Calu3 (cell line): ENCODE results near the gene TMC5. TPM values are rescaled to one million over a fixed set of nuclear protein-coding genes. Genes with fewer than 3 reads are reported as not detected.

ENCODE experiments used
- BruUV-seq: library from RNA; stranded (reverse); fragments of 400-500 nt; replicated peaks from 2 replicates; lab custom pipeline; 2021; lab: Mats Ljungman, UMichigan
- CTCF ChIA-PET: fragments of 300-600 bp; sonication (Branson Sonifier 250); formaldehyde crosslinking; loops from one replicate; lab custom pipeline; 2022; ENCODE audit warnings: antibody characterized with exemption; lab: Charles Lee
- DNase-seq: peaks from one replicate; pipeline ENCODE4 v3.0.0; 2022
- H3K27ac Mint-ChIP-seq: one replicate; pipeline ENCODE4 v1.8.0; 2022; ENCODE audit warnings: mixed read lengths; ENCODE audit not compliant: unreplicated experiment
- H3K27me3 Mint-ChIP-seq: one replicate; pipeline ENCODE4 v1.8.0; 2022; ENCODE audit warnings: mixed read lengths; ENCODE audit not compliant: unreplicated experiment
- H3K36me3 Mint-ChIP-seq: one replicate; pipeline ENCODE4 v1.8.0; 2022; ENCODE audit warnings: mild to moderate bottlenecking, moderate library complexity, mixed read lengths; ENCODE audit not compliant: insufficient read depth, unreplicated experiment
- H3K4me1 Mint-ChIP-seq: one replicate; pipeline ENCODE4 v1.8.0; 2022; ENCODE audit warnings: mild to moderate bottlenecking, low read depth, mixed read lengths; ENCODE audit not compliant: unreplicated experiment
- H3K4me3 Mint-ChIP-seq: one replicate; pipeline ENCODE4 v1.8.0; 2022; ENCODE audit warnings: mild to moderate bottlenecking, low read depth, moderate library complexity, mixed read lengths; ENCODE audit not compliant: unreplicated experiment
- H3K9me3 Mint-ChIP-seq: one replicate; pipeline ENCODE4 v1.8.0; 2022; ENCODE audit warnings: low read depth, mixed read lengths; ENCODE audit not compliant: unreplicated experiment
- intact Hi-C: fragments of 100-400 bp; cut with micrococcal nuclease; formaldehyde crosslinking; loops from one replicate; pipeline ENCODE4 v1.10.0; 2022; ENCODE audit not compliant: unreplicated experiment
- total RNA-seq: library from RNA; stranded (reverse); gene quantifications from 2 replicates; pipeline ENCODE4 v1.2.3, GENCODE V29; 2022
- TF ChIP-seq, protein P1 (sequence below): fragments of 200-600 bp; IDR thresholded peaks from one replicate; pipeline ENCODE4 v1.8.0; 2022; ENCODE audit warnings: antibody characterized with exemption; ENCODE audit not compliant: unreplicated experiment

Gene TMC5
- total RNA-seq, 1 experiment from 2014 or later, result 117 TPM

DNA sequence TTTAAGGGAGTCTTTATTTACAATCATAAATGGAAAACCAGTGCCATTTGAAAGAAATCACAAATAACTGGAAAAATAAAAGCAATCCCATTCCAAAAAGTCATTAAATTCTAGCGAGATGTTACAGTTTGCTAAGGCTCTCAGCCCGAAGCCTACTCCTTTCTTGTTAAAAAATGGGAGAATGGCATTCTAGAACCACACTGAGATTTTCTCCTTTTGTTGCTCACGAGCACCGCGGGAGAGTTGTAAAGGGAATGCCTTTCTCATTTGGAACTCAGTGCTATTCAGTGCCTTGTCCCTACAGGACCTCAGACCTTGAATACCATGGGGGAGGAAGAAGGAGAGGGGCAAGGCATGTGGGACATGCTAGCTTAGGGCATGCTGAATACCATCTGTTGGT lies 67.9 kb downstream of the TMC5 start:
- H3K9me3 Mint-ChIP-seq, result no peaks in the 10 kb centered on the region
- DNase-seq, result no peak
- peaks cover 25% of the 10 kb centered on the region for H3K4me1 Mint-ChIP-seq
- H3K27ac Mint-ChIP-seq, result no peak overlapping the region
- H3K27me3 Mint-ChIP-seq, result no peaks in the 10 kb centered on the region
- intact Hi-C loops, result no loop called here
- TF ChIP-seq, protein P1, sequence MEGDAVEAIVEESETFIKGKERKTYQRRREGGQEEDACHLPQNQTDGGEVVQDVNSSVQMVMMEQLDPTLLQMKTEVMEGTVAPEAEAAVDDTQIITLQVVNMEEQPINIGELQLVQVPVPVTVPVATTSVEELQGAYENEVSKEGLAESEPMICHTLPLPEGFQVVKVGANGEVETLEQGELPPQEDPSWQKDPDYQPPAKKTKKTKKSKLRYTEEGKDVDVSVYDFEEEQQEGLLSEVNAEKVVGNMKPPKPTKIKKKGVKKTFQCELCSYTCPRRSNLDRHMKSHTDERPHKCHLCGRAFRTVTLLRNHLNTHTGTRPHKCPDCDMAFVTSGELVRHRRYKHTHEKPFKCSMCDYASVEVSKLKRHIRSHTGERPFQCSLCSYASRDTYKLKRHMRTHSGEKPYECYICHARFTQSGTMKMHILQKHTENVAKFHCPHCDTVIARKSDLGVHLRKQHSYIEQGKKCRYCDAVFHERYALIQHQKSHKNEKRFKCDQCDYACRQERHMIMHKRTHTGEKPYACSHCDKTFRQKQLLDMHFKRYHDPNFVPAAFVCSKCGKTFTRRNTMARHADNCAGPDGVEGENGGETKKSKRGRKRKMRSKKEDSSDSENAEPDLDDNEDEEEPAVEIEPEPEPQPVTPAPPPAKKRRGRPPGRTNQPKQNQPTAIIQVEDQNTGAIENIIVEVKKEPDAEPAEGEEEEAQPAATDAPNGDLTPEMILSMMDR, result no peak
- peaks cover 72% of the 10 kb centered on the region for H3K36me3 Mint-ChIP-seq
- BruUV-seq, result no TSS peak
- CTCF ChIA-PET, result no interaction called here
- no peak overlapping the region for H3K4me3 Mint-ChIP-seq

DNA sequence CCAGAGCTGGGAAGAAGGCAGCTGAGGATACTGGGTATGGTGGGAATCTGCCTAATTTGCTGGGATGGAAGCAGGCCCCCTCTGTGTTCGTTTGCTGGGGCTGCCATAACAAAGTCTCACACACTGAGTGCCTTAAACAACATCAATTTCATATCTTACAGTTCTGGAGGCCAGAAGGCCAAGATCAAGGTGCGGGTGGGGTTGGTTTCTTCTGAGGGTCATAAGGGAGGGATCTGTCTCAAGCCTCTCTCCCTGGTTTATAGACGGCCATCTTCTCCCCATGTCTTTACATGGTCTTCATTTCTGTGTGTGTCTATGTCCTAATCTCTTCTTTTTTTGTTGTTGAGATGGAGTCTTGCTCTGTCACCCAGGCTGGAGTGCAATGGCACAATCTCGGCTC lies 68.4 kb downstream of the TMC5 start:
- BruUV-seq, result no TSS peak
- CTCF ChIA-PET, result no interaction called here

DNA sequence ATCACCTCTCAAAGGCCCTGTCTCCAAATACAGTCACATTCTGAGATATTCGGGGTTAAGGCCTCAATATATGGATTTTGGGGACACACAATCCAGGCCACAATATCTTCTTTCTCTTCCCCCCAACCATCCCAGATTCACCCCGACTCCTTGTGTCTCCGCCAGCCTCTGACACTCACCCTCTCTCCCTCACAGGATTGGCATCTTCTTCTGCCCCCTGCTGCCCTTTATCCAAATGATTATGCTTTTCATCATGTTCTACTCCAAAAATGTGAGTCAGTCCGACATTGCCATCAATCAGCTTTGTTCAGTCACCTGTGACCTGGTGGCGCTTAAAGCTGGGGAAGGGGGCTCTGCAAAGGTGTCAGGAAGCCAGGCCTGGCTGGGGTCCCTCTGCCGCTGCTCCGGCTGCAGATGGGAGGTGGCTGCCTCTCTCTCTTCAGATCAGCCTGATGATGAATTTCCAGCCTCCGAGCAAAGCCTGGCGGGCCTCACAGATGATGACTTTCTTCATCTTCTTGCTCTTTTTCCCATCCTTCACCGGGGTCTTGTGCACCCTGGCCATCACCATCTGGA lies 69.2 kb downstream of the TMC5 start:
- TF ChIP-seq, protein P1, result no peak
- H3K27me3 Mint-ChIP-seq, result no peaks in the 10 kb centered on the region
- peak overlapping the region; percentile 58 for H3K27ac Mint-ChIP-seq
- no peak overlapping the region for H3K4me3 Mint-ChIP-seq
- no peaks in the 10 kb centered on the region for H3K9me3 Mint-ChIP-seq
- intact Hi-C loops, result no loop called here
- CTCF ChIA-PET, result interaction anchor here (0.5 kb wide), 1 partner anchor 417 kb away, joined by 6 read pairs; no protein-coding TSS in a partner anchor
- no peak for DNase-seq
- H3K36me3 Mint-ChIP-seq, result peaks cover 80% of the 10 kb centered on the region
- peaks cover 23% of the 10 kb centered on the region for H3K4me1 Mint-ChIP-seq
- no TSS peak for BruUV-seq

More for the DNA sequence above, 68.4 kb downstream of the TMC5 start:
- Mint-ChIP-seq H3K27ac (no peak overlapping the region), H3K4me1 (peaks cover 23% of the 10 kb centered on the region), H3K27me3 (no peaks in the 10 kb centered on the region), H3K9me3 (no peaks in the 10 kb centered on the region), H3K36me3 (peaks cover 76% of the 10 kb centered on the region), H3K4me3 (no peak overlapping the region)
- TF ChIP-seq, protein P1, result no peak
- no peak for DNase-seq
- intact Hi-C loops, result no loop called here

DNA sequence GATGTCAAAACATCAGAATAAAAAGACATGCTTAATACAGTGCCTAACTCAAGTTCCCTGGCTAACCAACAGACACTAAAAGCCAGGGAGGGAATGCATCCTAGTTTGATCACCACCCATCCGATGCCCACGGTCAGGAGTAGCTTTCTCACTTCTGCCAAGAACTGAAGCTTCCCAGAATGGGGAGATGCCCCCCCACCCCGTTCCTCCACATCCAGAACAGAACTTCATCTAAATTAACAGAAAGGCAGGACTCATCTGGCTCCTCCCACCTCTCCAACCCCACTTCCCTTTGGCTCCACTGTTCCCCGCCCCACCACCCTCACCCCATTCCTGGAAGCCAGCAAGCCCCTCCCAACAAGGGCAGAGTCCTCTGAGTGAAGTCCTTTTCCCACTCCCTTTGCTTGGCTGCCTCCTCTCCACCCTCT lies 70.5 kb downstream of the TMC5 start:
- CTCF ChIA-PET, result interaction anchor here (0.7 kb wide), 1 partner anchor 277 kb away, joined by 3 read pairs; no protein-coding TSS in a partner anchor
- Mint-ChIP-seq H3K27ac (peak overlapping the region; percentile 58), H3K4me1 (peaks cover 23% of the 10 kb centered on the region), H3K4me3 (no peak overlapping the region), H3K36me3 (peaks cover 91% of the 10 kb centered on the region), H3K9me3 (no peaks in the 10 kb centered on the region), H3K27me3 (no peaks in the 10 kb centered on the region)
- no peak for DNase-seq
- intact Hi-C loops, result no loop called here
- no TSS peak for BruUV-seq
- TF ChIP-seq, protein P1, result no peak
